Vagina (tissue), 2 donors: ENCODE measurements around the gene PRM3. TPM values are rescaled to one million over a fixed set of nuclear protein-coding genes. Genes with fewer than 3 reads are reported as not detected.

Experiments
- DNase-seq, 2 donors: peaks; one replicate each; pipeline ENCODE4 v3.0.0-alpha.2; 2017; ENCODE audit errors: extremely low spot score in 2 of 2
- H3K27ac ChIP-seq: fragments of 200-600 bp; sonication (generic); one replicate; pipeline ENCODE4 v1.5.1; 2019
- H3K27me3 ChIP-seq: fragments of 200-600 bp; sonication (generic); one replicate; pipeline ENCODE4 v1.5.1; 2019
- H3K36me3 ChIP-seq, 2 donors: fragments of 200-600 bp; sonication (generic); one replicate each; pipeline ENCODE4 v1.5.1; 2017 to 2019
- H3K4me1 ChIP-seq: fragments of 200-600 bp; sonication (generic); one replicate; pipeline ENCODE4 v1.5.1; 2019
- H3K4me3 ChIP-seq, 2 donors: fragments of 200-600 bp; sonication (generic); 1 replicate in 1 of 2; 2 replicates in 1 of 2; pipeline ENCODE4 v1.5.1; 2016 to 2019
- H3K9me3 ChIP-seq: fragments of 200-600 bp; sonication (generic); one replicate; pipeline ENCODE4 v1.5.1; 2019
- CTCF ChIP-seq, 3 experiments: fragments of 450-650 bp in 2 of 3; fragments of 200-600 bp in 1 of 3; sonication (generic) in 1 of 3; IDR thresholded peaks; one replicate each; pipeline ENCODE4 v1.5.1; 2017 to 2019; ENCODE audit warnings: antibody characterized with exemption in 3 of 3, mild to moderate bottlenecking in 2 of 3, moderate library complexity in 2 of 3
- POLR2A ChIP-seq, 2 donors: fragments of 450-650 bp; IDR thresholded peaks; one replicate each; pipeline ENCODE4 v1.6.1; 2017; ENCODE audit warnings: antibody characterized with exemption in 2 of 2, mild to moderate bottlenecking in 2 of 2, moderate library complexity in 2 of 2
- POLR2AphosphoS5 ChIP-seq, 2 donors: sonication (generic); formaldehyde crosslinking; IDR thresholded peaks; one replicate each; pipeline ENCODE4 v1.9.0; 2017; ENCODE audit warnings: antibody characterized with exemption in 2 of 2, mild to moderate bottlenecking in 2 of 2, low read depth in 1 of 2; ENCODE audit not compliant: insufficient read depth in 1 of 2
- intact Hi-C: fragments of 100-400 bp; cut with DNase I; formaldehyde crosslinking; loops from one replicate; pipeline ENCODE4 v1.15.1; 2023
- total RNA-seq: library from RNA; depleted of rRNA; stranded (reverse); fragments of >200 nt; gene quantifications from one replicate; pipeline ENCODE4 v1.2.3, GENCODE V29; 2016

Gene PRM3
- total RNA-seq, 1 donor from 2014 or later = not detected

DNA sequence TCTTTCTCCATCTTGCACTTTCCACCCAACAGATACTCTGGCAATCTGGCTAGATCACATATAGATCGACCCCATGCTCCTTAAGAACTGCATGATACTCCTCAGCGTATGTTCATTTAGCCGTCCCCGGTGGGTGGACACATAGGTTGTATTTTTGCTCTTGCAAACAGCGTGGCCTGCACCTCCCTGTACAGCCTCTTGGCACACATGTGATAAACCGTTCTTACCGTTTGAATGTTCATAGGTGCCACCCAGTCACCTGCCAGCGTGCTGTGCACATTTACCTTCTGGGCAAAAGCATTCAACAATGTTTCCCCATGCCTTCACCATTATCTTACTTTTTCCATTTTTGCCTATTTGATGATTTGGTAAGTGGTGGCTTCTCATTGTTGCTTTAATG, 10.5 kb downstream of the PRM3 start:
- H3K27ac ChIP-seq = no peak overlapping the region
- peaks cover 17% of the 10 kb centered on the region for H3K4me1 ChIP-seq
- H3K4me3 ChIP-seq = no peak overlapping the region
- TF ChIP-seq POLR2AphosphoS5 (IDR thresholded peaks at IDR 0.05; ENCODE audit: insufficient read depth in 1 of 2, low read depth in 1 of 2) = no peak
- TF ChIP-seq CTCF (IDR thresholded peaks at IDR 0.05) = no peak
- no peak for TF ChIP-seq POLR2A (IDR thresholded peaks at IDR 0.05)
- H3K36me3 ChIP-seq = no peaks in the 10 kb centered on the region
- no peaks in the 10 kb centered on the region for H3K9me3 ChIP-seq
- no peak for DNase-seq
- intact Hi-C loops = no loop called here
- no peaks in the 10 kb centered on the region for H3K27me3 ChIP-seq

DNA sequence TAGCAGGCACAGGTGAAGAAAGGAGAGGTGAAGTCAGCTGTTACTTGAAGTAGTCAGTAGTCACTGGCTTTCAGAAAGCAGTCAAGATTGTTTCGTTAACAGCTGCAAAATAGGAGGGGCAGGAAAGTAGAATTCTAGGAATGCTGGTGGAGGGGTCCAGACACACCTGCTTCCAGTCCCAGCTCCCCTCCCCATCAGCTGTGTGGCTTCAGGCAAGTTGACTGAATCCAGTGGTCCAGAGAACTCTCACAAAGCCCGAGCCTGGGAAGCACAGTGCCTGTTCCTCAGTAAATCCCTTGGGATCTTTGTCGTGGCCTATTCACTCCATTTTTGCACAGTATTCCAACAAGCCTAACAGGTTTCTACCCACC, 12.8 kb downstream of the PRM3 start:
- Histone ChIP-seq H3K36me3 (no peaks in the 10 kb centered on the region), H3K4me1 (peaks cover 29% of the 10 kb centered on the region), H3K27ac (no peak overlapping the region), H3K9me3 (no peaks in the 10 kb centered on the region), H3K27me3 (no peaks in the 10 kb centered on the region), H3K4me3 (no peak overlapping the region)
- DNase-seq = no peak
- TF ChIP-seq POLR2A (IDR thresholded peaks at IDR 0.05) = no peak
- TF ChIP-seq CTCF (IDR thresholded peaks at IDR 0.05) = no peak
- no peak for TF ChIP-seq POLR2AphosphoS5 (IDR thresholded peaks at IDR 0.05; ENCODE audit: insufficient read depth in 1 of 2, low read depth in 1 of 2)
- intact Hi-C loops = no loop called here

DNA sequence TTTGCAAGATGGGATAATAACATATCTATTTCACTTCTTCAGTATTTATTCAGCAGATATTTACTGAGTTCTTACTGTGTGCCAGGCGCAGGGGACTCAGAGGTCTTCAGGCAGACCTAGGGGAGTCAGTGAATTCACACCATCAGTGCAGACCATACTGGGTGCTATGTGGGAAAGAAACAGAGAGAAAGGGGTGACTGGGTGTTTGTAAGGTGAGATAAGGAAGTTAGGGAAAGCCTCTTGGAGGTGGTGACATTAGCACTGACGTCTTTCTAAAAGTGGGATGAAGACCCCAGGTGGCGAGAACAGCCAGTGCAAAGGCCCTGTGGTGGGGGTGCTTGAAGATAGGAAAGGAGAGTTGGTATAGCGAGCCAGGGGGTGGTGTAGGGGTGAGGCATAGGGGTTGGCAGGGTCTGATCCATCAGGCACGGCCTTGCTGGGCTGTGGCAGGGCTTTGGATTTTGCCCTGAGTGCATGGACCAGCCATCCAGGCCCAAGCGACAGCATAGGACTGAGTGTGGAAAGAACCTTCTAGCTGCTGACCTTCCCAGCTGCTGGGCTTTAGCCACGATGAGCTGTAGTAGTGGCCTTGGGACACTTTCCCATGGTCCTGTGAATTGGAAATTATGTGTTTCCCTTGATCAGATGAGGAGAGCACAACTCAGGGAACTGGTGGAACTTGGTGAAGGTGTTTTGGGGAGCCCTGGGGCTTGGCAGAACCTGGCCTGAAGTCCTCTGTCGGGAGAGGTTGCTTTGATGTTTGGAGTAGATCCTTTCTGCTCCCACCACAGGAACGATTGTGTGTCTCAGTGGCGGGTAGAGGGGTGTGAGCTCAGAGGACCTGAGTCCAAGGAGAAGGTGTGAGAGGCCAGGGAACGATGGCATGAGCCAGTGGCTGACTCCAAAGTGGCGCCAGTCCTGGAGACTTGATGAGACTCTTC, 13.5 kb downstream of the PRM3 start:
- H3K27me3 ChIP-seq = no peaks in the 10 kb centered on the region
- H3K27ac ChIP-seq = no peak overlapping the region
- no peaks in the 10 kb centered on the region for H3K9me3 ChIP-seq
- no peaks in the 10 kb centered on the region for H3K36me3 ChIP-seq
- no peak for TF ChIP-seq POLR2AphosphoS5 (IDR thresholded peaks at IDR 0.05; ENCODE audit: insufficient read depth in 1 of 2, low read depth in 1 of 2)
- TF ChIP-seq POLR2A (IDR thresholded peaks at IDR 0.05) = no peak
- no peak for TF ChIP-seq CTCF (IDR thresholded peaks at IDR 0.05)
- intact Hi-C loops = loop anchor here (5.0 to 10.0 kb wide), 2 partner anchors 97 to 705 kb away; no protein-coding TSS in a partner anchor
- peaks cover 30% of the 10 kb centered on the region for H3K4me1 ChIP-seq
- no peak overlapping the region for H3K4me3 ChIP-seq
- no peak for DNase-seq

- no peaks in the 10 kb centered on the region for H3K36me3 ChIP-seq
- peak overlapping the region; percentile 6 to 17 for H3K4me3 ChIP-seq
- peaks cover 41% of the 10 kb centered on the region for H3K4me1 ChIP-seq
- H3K27ac ChIP-seq = peak overlapping the region; percentile 59
- DNase-seq = no peak
- H3K9me3 ChIP-seq = no peaks in the 10 kb centered on the region
- H3K27me3 ChIP-seq = no peaks in the 10 kb centered on the region
- TF ChIP-seq CTCF (IDR thresholded peaks at IDR 0.05) = no peak
- peak in 1 of 2 donors; percentile 22 for TF ChIP-seq POLR2AphosphoS5 (IDR thresholded peaks at IDR 0.05; ENCODE audit: insufficient read depth in 1 of 2, low read depth in 1 of 2)
- intact Hi-C loops = loop anchor here (5.0 to 10.0 kb wide), 2 partner anchors 98 to 704 kb away; no protein-coding TSS in a partner anchor
Observed at GRCh38 chr16:11258553-11259492, 14.6 kb downstream of the PRM3 start.
